Right renal pelvis (tissue), 4 donors: ENCODE results near the gene KRT15. TPM values are rescaled to one million over a fixed set of nuclear protein-coding genes. Genes with fewer than 3 reads are reported as not detected.

Experiments
- polyA plus RNA-seq, 4 donors: library from polyadenylated mRNA; unstranded; fragments of 120-200 nt; gene quantifications; one replicate each; pipeline ENCODE4 v1.2.1, GENCODE V29; 2013; ENCODE audit not compliant: insufficient read length in 4 of 4

KRT15 gene
- polyA plus RNA-seq, 4 donors: 0.68 to 2.9 (median 1.2) TPM

Other genes starting within 250 kb of the KRT15 start
- gene KRTAP9-7, start 243.2 kb downstream of the KRT15 start, polyA plus RNA-seq: not detected
- gene KRTAP29-1, start 216.0 kb downstream of the KRT15 start, polyA plus RNA-seq: not detected
- not detected for gene KRTAP16-1, start 209.6 kb downstream of the KRT15 start, polyA plus RNA-seq
- gene KRTAP17-1, start 203.2 kb downstream of the KRT15 start, polyA plus RNA-seq: not detected
- gene KRT33A, start 168.1 kb downstream of the KRT15 start, polyA plus RNA-seq: not detected
- gene KRT33B, start 149.1 kb downstream of the KRT15 start, polyA plus RNA-seq: under 1 TPM in 1 of 4 donors, not detected in 3; 0.03 TPM
- not detected for gene KRT34, start 136.6 kb downstream of the KRT15 start, polyA plus RNA-seq
- not detected for gene KRT31, start 121.3 kb downstream of the KRT15 start, polyA plus RNA-seq
- not detected for gene KRT37, start 94.3 kb downstream of the KRT15 start, polyA plus RNA-seq
- not detected for gene KRT38, start 77.9 kb downstream of the KRT15 start, polyA plus RNA-seq
- not detected for gene KRT32, start 51.5 kb downstream of the KRT15 start, polyA plus RNA-seq
- gene KRT35, start 37.7 kb downstream of the KRT15 start, polyA plus RNA-seq: under 1 TPM in 1 of 4 donors, not detected in 3; 0.06 TPM
- not detected for gene KRT36, start 29.0 kb downstream of the KRT15 start, polyA plus RNA-seq
- gene KRT13, start 13.3 kb downstream of the KRT15 start, polyA plus RNA-seq: 1 to 10 TPM in 2 of 4 donors, under 1 TPM in 2; 0.21 to 6.2 (median 1.2) TPM
- gene KRT19, start 9.4 kb upstream of the KRT15 start, polyA plus RNA-seq: 100 to 1,000 TPM; 143 to 231 (median 189) TPM
- gene KRT9, start 53.2 kb upstream of the KRT15 start, polyA plus RNA-seq: not detected
- under 1 TPM; 0.14 to 0.44 (median 0.26) TPM for gene KRT14, start 68.0 kb upstream of the KRT15 start, polyA plus RNA-seq
- under 1 TPM in 1 of 4 donors, not detected in 3; 0.09 TPM for gene KRT16, start 93.9 kb upstream of the KRT15 start, polyA plus RNA-seq
- 1 to 10 TPM; 1.2 to 4.0 (median 1.9) TPM for gene KRT17, start 105.7 kb upstream of the KRT15 start, polyA plus RNA-seq
- 100 to 1,000 TPM; 762 to 798 (median 768) TPM for gene EIF1, start 170.0 kb upstream of the KRT15 start, polyA plus RNA-seq
- gene GAST, start 193.4 kb upstream of the KRT15 start, polyA plus RNA-seq: not detected
- gene HAP1, start 215.8 kb upstream of the KRT15 start, polyA plus RNA-seq: 1 to 10 TPM in 1 of 4 donors, under 1 TPM in 3; 0.86 to 1.1 (median 0.94) TPM